ENCODE data around the gene MAP2K4. TPM values are rescaled to one million over a fixed set of nuclear protein-coding genes. Genes with fewer than 3 reads are reported as not detected.

MAP2K4 gene
- total RNA-seq, 3 donors from 2014 or later = 27.0 to 47.5 (median 32.7) TPM

DNA sequence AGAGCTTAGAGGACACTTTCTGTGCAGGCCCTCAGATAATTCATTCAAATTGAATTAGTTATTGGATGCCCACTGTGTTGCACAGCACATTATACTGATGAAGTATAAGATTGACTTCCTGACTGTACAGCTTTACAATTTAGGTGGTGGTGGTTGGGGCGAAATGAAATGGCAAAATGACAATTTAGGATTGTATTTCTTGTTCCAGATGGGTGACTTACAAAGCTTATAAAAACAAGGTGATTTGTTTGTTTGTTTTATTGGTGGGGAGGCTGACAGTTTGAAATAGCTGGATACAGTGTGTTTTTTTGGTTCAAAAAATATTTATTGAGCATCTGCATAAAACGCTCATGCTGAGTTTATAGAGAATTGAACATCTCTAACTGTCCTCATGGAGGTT lies 1.6 kb downstream of the MAP2K4 start:
- Histone ChIP-seq H3K4me1 (ENCODE audit: low read depth) (peaks cover 13% of the 10 kb centered on the region), H3K4me3 (no peak overlapping the region)
- no peak for DNase-seq

GRCh38 chr17:12024327-12024726 lies 3.6 kb downstream of the MAP2K4 start:
- TF ChIP-seq, protein P1, sequence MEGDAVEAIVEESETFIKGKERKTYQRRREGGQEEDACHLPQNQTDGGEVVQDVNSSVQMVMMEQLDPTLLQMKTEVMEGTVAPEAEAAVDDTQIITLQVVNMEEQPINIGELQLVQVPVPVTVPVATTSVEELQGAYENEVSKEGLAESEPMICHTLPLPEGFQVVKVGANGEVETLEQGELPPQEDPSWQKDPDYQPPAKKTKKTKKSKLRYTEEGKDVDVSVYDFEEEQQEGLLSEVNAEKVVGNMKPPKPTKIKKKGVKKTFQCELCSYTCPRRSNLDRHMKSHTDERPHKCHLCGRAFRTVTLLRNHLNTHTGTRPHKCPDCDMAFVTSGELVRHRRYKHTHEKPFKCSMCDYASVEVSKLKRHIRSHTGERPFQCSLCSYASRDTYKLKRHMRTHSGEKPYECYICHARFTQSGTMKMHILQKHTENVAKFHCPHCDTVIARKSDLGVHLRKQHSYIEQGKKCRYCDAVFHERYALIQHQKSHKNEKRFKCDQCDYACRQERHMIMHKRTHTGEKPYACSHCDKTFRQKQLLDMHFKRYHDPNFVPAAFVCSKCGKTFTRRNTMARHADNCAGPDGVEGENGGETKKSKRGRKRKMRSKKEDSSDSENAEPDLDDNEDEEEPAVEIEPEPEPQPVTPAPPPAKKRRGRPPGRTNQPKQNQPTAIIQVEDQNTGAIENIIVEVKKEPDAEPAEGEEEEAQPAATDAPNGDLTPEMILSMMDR (IDR thresholded peaks at IDR 0.05) = no peak

More for the DNA sequence above, 1.6 kb downstream of the MAP2K4 start:
- TF ChIP-seq, protein P1 (IDR thresholded peaks at IDR 0.05) = no peak
- intact Hi-C loops (cut with DNase I, micrococcal nuclease) = no loop called here
- H3K9me3 ChIP-seq = no peaks in the 10 kb centered on the region
- H3K36me3 ChIP-seq (ENCODE audit: low read depth) = no peaks in the 10 kb centered on the region
- ATAC-seq = no peak

DNA sequence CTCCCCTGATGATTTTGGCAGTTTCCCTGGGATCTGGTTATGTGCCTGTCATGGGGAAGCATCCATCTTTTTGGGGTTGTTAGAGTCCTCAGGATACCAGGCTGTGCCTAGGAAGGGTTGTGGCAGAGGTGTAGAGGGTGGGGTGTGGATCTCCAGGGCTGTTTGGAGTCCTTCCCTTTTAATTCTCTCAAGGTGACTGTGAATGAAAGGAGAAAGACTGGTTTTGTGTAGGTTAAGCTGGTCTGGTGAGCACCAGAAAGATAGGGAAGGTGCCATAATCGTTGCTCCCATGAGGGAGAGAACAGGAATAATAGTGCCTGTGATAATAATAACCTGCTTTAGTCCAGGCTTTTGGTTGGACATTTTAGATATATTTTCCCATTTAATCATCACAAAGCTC lies 7.0 kb downstream of the MAP2K4 start:
- ATAC-seq (no peak), DNase-seq (no peak)
- intact Hi-C loops (cut with DNase I, micrococcal nuclease) = no loop called here
- H3K4me3 ChIP-seq = no peak overlapping the region
- no peaks in the 10 kb centered on the region for H3K36me3 ChIP-seq (ENCODE audit: low read depth)
- TF ChIP-seq, protein P1 (IDR thresholded peaks at IDR 0.05) = no peak
- peaks cover 12% of the 10 kb centered on the region for H3K4me1 ChIP-seq (ENCODE audit: low read depth)
- no peaks in the 10 kb centered on the region for H3K9me3 ChIP-seq

More at GRCh38 chr17:12024327-12024726, 3.6 kb downstream of the MAP2K4 start:
- no peak for DNase-seq
- Histone ChIP-seq H3K4me3 (no peak overlapping the region), H3K4me1 (ENCODE audit: low read depth) (peaks cover 20% of the 10 kb centered on the region), H3K9me3 (no peaks in the 10 kb centered on the region), H3K36me3 (ENCODE audit: low read depth) (no peaks in the 10 kb centered on the region)
- intact Hi-C loops (cut with DNase I, micrococcal nuclease) = no loop called here
- no peak for ATAC-seq

GRCh38 chr17:12028611-12029010 lies 7.9 kb downstream of the MAP2K4 start:
- Histone ChIP-seq H3K4me3 (no peak overlapping the region), H3K9me3 (no peaks in the 10 kb centered on the region), H3K36me3 (ENCODE audit: low read depth) (no peaks in the 10 kb centered on the region), H3K4me1 (ENCODE audit: low read depth) (peaks cover 12% of the 10 kb centered on the region)
- no peak for DNase-seq
- TF ChIP-seq, protein P1 (IDR thresholded peaks at IDR 0.05) = no peak
- no peak for ATAC-seq
- intact Hi-C loops (cut with DNase I, micrococcal nuclease) = no loop called here

- no peaks in the 10 kb centered on the region for H3K9me3 ChIP-seq
- intact Hi-C loops (cut with DNase I, micrococcal nuclease) = no loop called here
- no peaks in the 10 kb centered on the region for H3K36me3 ChIP-seq (ENCODE audit: low read depth)
- TF ChIP-seq, protein P1 (IDR thresholded peaks at IDR 0.05) = no peak
- no peak for DNase-seq
- no peak overlapping the region for H3K4me3 ChIP-seq
- ATAC-seq = no peak
- no peaks in the 10 kb centered on the region for H3K4me1 ChIP-seq (ENCODE audit: low read depth)
Measured at GRCh38 chr17:12034538-12034937, 13.9 kb downstream of the MAP2K4 start.

DNA sequence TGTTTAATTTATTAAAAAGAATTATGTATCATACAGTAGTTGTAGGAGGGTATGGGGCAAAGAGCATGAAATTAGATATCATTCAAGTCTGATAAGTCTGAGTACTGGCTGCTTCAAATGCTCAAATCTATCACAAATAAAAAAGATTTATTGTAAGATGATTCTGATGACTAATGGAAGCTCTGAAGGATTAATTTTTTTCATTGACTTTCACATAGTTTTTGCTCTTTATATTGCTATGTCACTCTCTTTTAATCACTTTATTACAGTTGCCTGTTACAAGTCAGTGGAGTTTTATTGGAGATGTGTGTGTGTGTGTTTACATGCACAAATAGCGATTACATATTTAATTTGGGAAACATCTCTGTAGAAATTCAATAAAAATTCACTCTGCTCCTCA lies 15.0 kb downstream of the MAP2K4 start:
- H3K4me3 ChIP-seq = no peak overlapping the region
- TF ChIP-seq, protein P1 (IDR thresholded peaks at IDR 0.05) = no peak
- DNase-seq = no peak
- H3K36me3 ChIP-seq (ENCODE audit: low read depth) = no peaks in the 10 kb centered on the region
- H3K9me3 ChIP-seq = no peaks in the 10 kb centered on the region
- H3K4me1 ChIP-seq (ENCODE audit: low read depth) = no peaks in the 10 kb centered on the region
- intact Hi-C loops (cut with DNase I, micrococcal nuclease) = no loop called here
- ATAC-seq = no peak

Measured in mucosa of descending colon (tissue), 3 donors.